NT2/D1 (cell line): ENCODE data around the gene IL15.
"Not testable (repeated sequence)": the region's sequence is repeated elsewhere in the genome, so short reads cannot be mapped to it uniquely, and the experiment has no call there.

ENCODE experiments used
- DNase-seq: peaks from one replicate; pipeline ENCODE4 v3.0.0-alpha.2; 2011; ENCODE audit warnings: low read depth, low spot score
- H3K27me3 ChIP-seq: 2 replicates; pipeline ENCODE4 v1.6.0; 2011; ENCODE audit warnings: mild to moderate bottlenecking; ENCODE audit not compliant: insufficient read length, insufficient read depth
- H3K36me3 ChIP-seq: 2 replicates; pipeline ENCODE4 v1.6.1; 2011; ENCODE audit warnings: mild to moderate bottlenecking, low read length, mixed read lengths; ENCODE audit not compliant: insufficient read depth, insufficient read length
- H3K4me1 ChIP-seq: 2 replicates; pipeline ENCODE4 v1.5.1; 2011; ENCODE audit not compliant: insufficient read depth, insufficient read length
- H3K4me3 ChIP-seq: 2 replicates; pipeline ENCODE4 v1.5.1; 2011; ENCODE audit warnings: low read depth; ENCODE audit not compliant: insufficient read length
- H3K9ac ChIP-seq: 2 replicates; pipeline ENCODE4 v1.6.0; 2011; ENCODE audit warnings: low read depth; ENCODE audit not compliant: insufficient read length
- H3K9me3 ChIP-seq: 2 replicates; pipeline ENCODE4 v1.5.1; 2011; ENCODE audit warnings: mild to moderate bottlenecking, low read length; ENCODE audit not compliant: insufficient read depth
- SUZ12 ChIP-seq: IDR thresholded peaks from 2 replicates; pipeline ENCODE4 v1.6.1; 2011; ENCODE audit not compliant: insufficient read length, insufficient read depth; ENCODE audit errors: extremely low read depth
- YY1 ChIP-seq: IDR thresholded peaks from 2 replicates; pipeline ENCODE4 v1.6.1; 2011; ENCODE audit not compliant: insufficient read length, insufficient read depth
- ZNF274 ChIP-seq: IDR thresholded peaks from 2 replicates; pipeline ENCODE4 v1.6.1; 2011; ENCODE audit warnings: mild to moderate bottlenecking, low read depth, low read length

The IL15 gene

GRCh38 chr4:141719585-141719984 lies 83.2 kb downstream of the IL15 start:
- Histone ChIP-seq H3K36me3 (no peaks in the 10 kb centered on the region), H3K9ac (no peak overlapping the region), H3K4me3 (no peak overlapping the region), H3K4me1 (no peaks in the 10 kb centered on the region), H3K27me3 (no peaks in the 10 kb centered on the region), H3K9me3 (no peaks in the 10 kb centered on the region)
- TF ChIP-seq SUZ12, result no peak
- TF ChIP-seq ZNF274, result no peak
- TF ChIP-seq YY1, result no peak
- no peak for DNase-seq

GRCh38 chr4:141721174-141721573 lies 84.8 kb downstream of the IL15 start:
- H3K27me3 ChIP-seq, result no peaks in the 10 kb centered on the region
- H3K9me3 ChIP-seq, result no peaks in the 10 kb centered on the region
- no peak overlapping the region for H3K4me3 ChIP-seq
- no peaks in the 10 kb centered on the region for H3K36me3 ChIP-seq
- TF ChIP-seq YY1 (no peak), ZNF274 (no peak), SUZ12 (no peak)
- DNase-seq, result no peak
- H3K4me1 ChIP-seq, result no peaks in the 10 kb centered on the region
- no peak overlapping the region for H3K9ac ChIP-seq

GRCh38 chr4:141724646-141725045 lies 88.3 kb downstream of the IL15 start:
- no peak for TF ChIP-seq ZNF274
- no peak for TF ChIP-seq SUZ12
- TF ChIP-seq YY1, result no peak
- Histone ChIP-seq H3K9me3 (no peaks in the 10 kb centered on the region), H3K4me1 (no peaks in the 10 kb centered on the region), H3K4me3 (no peak overlapping the region), H3K9ac (no peak overlapping the region), H3K36me3 (no peaks in the 10 kb centered on the region), H3K27me3 (no peaks in the 10 kb centered on the region)
- no peak for DNase-seq

- Histone ChIP-seq H3K4me3 (no peak overlapping the region), H3K4me1 (no peaks in the 10 kb centered on the region), H3K9ac (no peak overlapping the region), H3K9me3 (no peaks in the 10 kb centered on the region), H3K27me3 (no peaks in the 10 kb centered on the region), H3K36me3 (no peaks in the 10 kb centered on the region)
- TF ChIP-seq SUZ12 (no peak), YY1 (no peak), ZNF274 (no peak)
- no peak for DNase-seq
Observed at GRCh38 chr4:141727420-141727819, 91.0 kb downstream of the IL15 start.

GRCh38 chr4:141730805-141731204 lies 94.4 kb downstream of the IL15 start:
- TF ChIP-seq ZNF274 (no peak), YY1 (no peak), SUZ12 (no peak)
- DNase-seq, result no peak
- Histone ChIP-seq H3K9ac (no peak overlapping the region), H3K4me1 (no peaks in the 10 kb centered on the region), H3K4me3 (no peak overlapping the region), H3K27me3 (no peaks in the 10 kb centered on the region), H3K36me3 (no peaks in the 10 kb centered on the region), H3K9me3 (no peaks in the 10 kb centered on the region)

GRCh38 chr4:141731481-141731880 lies 95.1 kb downstream of the IL15 start:
- H3K4me3 ChIP-seq, result no peak overlapping the region
- no peak for DNase-seq
- TF ChIP-seq YY1 (no peak), ZNF274 (no peak), SUZ12 (no peak)

GRCh38 chr4:141739636-141740035 lies 103.3 kb downstream of the IL15 start:
- no peak overlapping the region for H3K9ac ChIP-seq
- no peaks in the 10 kb centered on the region for H3K27me3 ChIP-seq
- no peak for DNase-seq
- H3K4me1 ChIP-seq, result no peaks in the 10 kb centered on the region
- H3K9me3 ChIP-seq, result no peaks in the 10 kb centered on the region
- H3K4me3 ChIP-seq, result no peak overlapping the region
- TF ChIP-seq ZNF274 (no peak), SUZ12 (no peak), YY1 (no peak)
- H3K36me3 ChIP-seq, result no peaks in the 10 kb centered on the region

More at GRCh38 chr4:141731481-141731880, 95.1 kb downstream of the IL15 start:
- Histone ChIP-seq H3K36me3 (no peaks in the 10 kb centered on the region), H3K9me3 (no peaks in the 10 kb centered on the region), H3K27me3 (no peaks in the 10 kb centered on the region), H3K4me1 (no peaks in the 10 kb centered on the region), H3K9ac (no peak overlapping the region)

GRCh38 chr4:141746026-141746425 lies 109.6 kb downstream of the IL15 start:
- Histone ChIP-seq H3K36me3 (no peaks in the 10 kb centered on the region), H3K9me3 (no peaks in the 10 kb centered on the region), H3K4me3 (no peak overlapping the region), H3K27me3 (no peaks in the 10 kb centered on the region), H3K9ac (no peak overlapping the region), H3K4me1 (no peaks in the 10 kb centered on the region)
- no peak for TF ChIP-seq YY1
- TF ChIP-seq SUZ12, result no peak
- TF ChIP-seq ZNF274, result no peak
- DNase-seq, result no peak

- H3K9ac ChIP-seq, H3K4me3 ChIP-seq, H3K4me1 ChIP-seq, H3K9me3 ChIP-seq, H3K27me3 ChIP-seq, DNase-seq, H3K36me3 ChIP-seq: not testable (repeated sequence)
Observed at GRCh38 chr4:141751806-141752205, 115.4 kb downstream of the IL15 start.
